GM19452 (cell line): Measurements from ENCODE around the gene RAC2.

ENCODE experiments used
- ATAC-seq: cut with Tn5 transposase; IDR thresholded peaks from one replicate; pipeline ENCODE4 v1.9.1; 2021; ENCODE audit not compliant: unreplicated experiment

The RAC2 gene

GRCh38 chr22:37244114-37244921 lies at the start of gene RAC2:
TSS of gene RAC2 (minus strand) at chr22:37244269. CDS start at chr22:37244148, 121 bp downstream.
- ATAC-seq, result peak; percentile 49

- ATAC-seq, result no peak
These were observed 49.1 kb upstream of the RAC2 start for GRCh38 chr22:37293172-37293571.

GRCh38 chr22:37292641-37293040 lies 48.6 kb upstream of the RAC2 start:
- no peak for ATAC-seq

GRCh38 chr22:37291559-37292298 lies 47.7 kb upstream of the RAC2 start:
- ATAC-seq, result no peak

GRCh38 chr22:37290737-37291136 lies 46.7 kb upstream of the RAC2 start:
- ATAC-seq, result no peak

GRCh38 chr22:37289156-37289735 lies 45.2 kb upstream of the RAC2 start:
- ATAC-seq, result no peak

GRCh38 chr22:37288521-37288920 lies 44.5 kb upstream of the RAC2 start:
- no peak for ATAC-seq

GRCh38 chr22:37287550-37287951 lies 43.5 kb upstream of the RAC2 start:
- ATAC-seq, result no peak

- no peak for ATAC-seq
These were observed 41.9 kb upstream of the RAC2 start for GRCh38 chr22:37285937-37286336.

- ATAC-seq, result no peak
These were observed 40.8 kb upstream of the RAC2 start for GRCh38 chr22:37284805-37285355.

- ATAC-seq, result no peak
These were observed 40.2 kb upstream of the RAC2 start for GRCh38 chr22:37284126-37284804.

GRCh38 chr22:37283393-37283937 lies 39.4 kb upstream of the RAC2 start:
- ATAC-seq, result no peak

GRCh38 chr22:37282385-37282677 lies 38.3 kb upstream of the RAC2 start, which contains the start of gene CYTH4:
TSS of gene CYTH4 (plus strand) at chr22:37282508. CDS start at chr22:37282570, 62 bp downstream.
- peak; percentile 57 for ATAC-seq

GRCh38 chr22:37281646-37282384 lies 37.7 kb upstream of the RAC2 start:
- peak; percentile 8 for ATAC-seq

- no peak for ATAC-seq
These were observed 37.1 kb upstream of the RAC2 start for GRCh38 chr22:37281195-37281594.

GRCh38 chr22:37280718-37281117 lies 36.6 kb upstream of the RAC2 start:
- no peak for ATAC-seq

GRCh38 chr22:37279331-37280181 lies 35.5 kb upstream of the RAC2 start:
- ATAC-seq, result no peak

GRCh38 chr22:37278261-37278660 lies 34.2 kb upstream of the RAC2 start:
- no peak for ATAC-seq

GRCh38 chr22:37277384-37277783 lies 33.3 kb upstream of the RAC2 start:
- no peak for ATAC-seq
